GM18499 (cell line): ENCODE data around the gene MMP19.
"Not testable (repeated sequence)": the region's sequence is repeated elsewhere in the genome, so short reads cannot be mapped to it uniquely, and the experiment has no call there.

Experiments
- ATAC-seq: cut with Tn5 transposase; IDR thresholded peaks from one replicate; pipeline ENCODE4 v1.9.1; 2021; ENCODE audit warnings: moderate number of reproducible peaks; ENCODE audit not compliant: insufficient read depth, unreplicated experiment

MMP19 gene

GRCh38 chr12:55845361-55845760, 2.6 kb upstream of the MMP19 start:
- ATAC-seq = no peak

GRCh38 chr12:55844961-55845360, 2.2 kb upstream of the MMP19 start:
- no peak for ATAC-seq

GRCh38 chr12:55843431-55843830, 695 bp upstream of the MMP19 start:
- ATAC-seq = no peak

- no peak for ATAC-seq
These were observed 2.0 kb downstream of the MMP19 start for GRCh38 chr12:55840581-55841351.

- no peak for ATAC-seq
These were observed 3.2 kb downstream of the MMP19 start for GRCh38 chr12:55839345-55840140.

GRCh38 chr12:55838361-55838760, 4.4 kb downstream of the MMP19 start:
- no peak for ATAC-seq

GRCh38 chr12:55834400-55834799, 8.3 kb downstream of the MMP19 start:
- ATAC-seq = not testable (repeated sequence)

- ATAC-seq = no peak
These were observed 9.7 kb downstream of the MMP19 start for GRCh38 chr12:55833056-55833455.

- no peak for ATAC-seq
These were observed 11.3 kb downstream of the MMP19 start for GRCh38 chr12:55831447-55831815.

GRCh38 chr12:55830601-55831446, 11.9 kb downstream of the MMP19 start:
- ATAC-seq = no peak

GRCh38 chr12:55829967-55830600, 12.7 kb downstream of the MMP19 start:
- peak; percentile 4 for ATAC-seq

GRCh38 chr12:55828357-55828756, 14.4 kb downstream of the MMP19 start:
- ATAC-seq = no peak

- ATAC-seq = no peak
These were observed 14.9 kb downstream of the MMP19 start for GRCh38 chr12:55827806-55828205.

- no peak for ATAC-seq
These were observed 18.0 kb downstream of the MMP19 start for GRCh38 chr12:55824726-55825125.

- ATAC-seq = no peak
These were observed 19.3 kb downstream of the MMP19 start for GRCh38 chr12:55823419-55823818.

- ATAC-seq = no peak
These were observed 20.5 kb downstream of the MMP19 start for GRCh38 chr12:55822228-55822627.

GRCh38 chr12:55820679-55821078, 22.1 kb downstream of the MMP19 start:
- no peak for ATAC-seq

GRCh38 chr12:55818886-55819285, 23.9 kb downstream of the MMP19 start:
- no peak for ATAC-seq

- no peak for ATAC-seq
These were observed 24.5 kb downstream of the MMP19 start for GRCh38 chr12:55818140-55818728.
